ENCODE results near the gene DNAH1. TPM values are rescaled to one million over a fixed set of nuclear protein-coding genes. Genes with fewer than 3 reads are reported as not detected.

DNAH1 gene
- total and polyA plus RNA-seq, 2 donors from 2014 or later, result 1.7 to 12.1 TPM

DNA sequence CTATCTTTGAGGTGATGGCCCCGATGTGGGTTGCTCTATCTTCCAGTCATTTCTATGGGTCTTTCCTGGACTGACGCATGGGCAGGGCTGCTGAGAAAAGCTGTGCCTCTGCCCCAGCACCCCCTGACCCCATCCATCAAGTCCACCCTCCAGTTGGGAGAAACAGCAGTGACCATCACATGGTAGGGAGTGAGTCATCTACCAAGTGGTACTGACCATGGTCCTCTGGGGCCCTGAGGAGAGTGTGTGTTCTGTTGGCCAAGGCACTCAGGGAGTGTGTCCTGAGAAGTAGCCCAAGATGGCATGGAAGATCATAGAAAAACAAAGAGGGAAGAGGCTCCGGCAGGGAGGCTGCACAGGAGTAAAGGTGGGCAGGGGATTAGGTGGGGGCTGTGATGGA lies 1.6 kb upstream of the DNAH1 start:
- FAIRE-seq (no peak), DNase-seq (no peak)
- Histone ChIP-seq H3K9ac (ENCODE audit: low read length in 3 of 3) (no peak overlapping the region), H3K27me3 (ENCODE audit: control insufficient read depth, insufficient read depth, low read length) (no peaks in the 10 kb centered on the region), H3K4me3 (ENCODE audit: low read length in 3 of 3) (no peak overlapping the region), H3K9me3 (ENCODE audit: control insufficient read depth in 2 of 3, insufficient read depth in 1 of 3, low read length in 3 of 3) (no peaks in the 10 kb centered on the region), H3K4me1 (ENCODE audit: control insufficient read depth in 2 of 3, insufficient read depth in 2 of 3, low read depth in 1 of 3, low read length in 3 of 3) (no peaks in the 10 kb centered on the region), H3K27ac (ENCODE audit: low read depth in 2 of 2, low read length in 2 of 2) (no peak overlapping the region), H3K36me3 (ENCODE audit: control insufficient read depth in 2 of 3, insufficient read depth in 3 of 3, low read length in 3 of 3) (peaks cover 0 to 5% (median 0%) of the 10 kb centered on the region in 3 donors)
- TF ChIP-seq, protein P1, sequence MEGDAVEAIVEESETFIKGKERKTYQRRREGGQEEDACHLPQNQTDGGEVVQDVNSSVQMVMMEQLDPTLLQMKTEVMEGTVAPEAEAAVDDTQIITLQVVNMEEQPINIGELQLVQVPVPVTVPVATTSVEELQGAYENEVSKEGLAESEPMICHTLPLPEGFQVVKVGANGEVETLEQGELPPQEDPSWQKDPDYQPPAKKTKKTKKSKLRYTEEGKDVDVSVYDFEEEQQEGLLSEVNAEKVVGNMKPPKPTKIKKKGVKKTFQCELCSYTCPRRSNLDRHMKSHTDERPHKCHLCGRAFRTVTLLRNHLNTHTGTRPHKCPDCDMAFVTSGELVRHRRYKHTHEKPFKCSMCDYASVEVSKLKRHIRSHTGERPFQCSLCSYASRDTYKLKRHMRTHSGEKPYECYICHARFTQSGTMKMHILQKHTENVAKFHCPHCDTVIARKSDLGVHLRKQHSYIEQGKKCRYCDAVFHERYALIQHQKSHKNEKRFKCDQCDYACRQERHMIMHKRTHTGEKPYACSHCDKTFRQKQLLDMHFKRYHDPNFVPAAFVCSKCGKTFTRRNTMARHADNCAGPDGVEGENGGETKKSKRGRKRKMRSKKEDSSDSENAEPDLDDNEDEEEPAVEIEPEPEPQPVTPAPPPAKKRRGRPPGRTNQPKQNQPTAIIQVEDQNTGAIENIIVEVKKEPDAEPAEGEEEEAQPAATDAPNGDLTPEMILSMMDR (IDR thresholded peaks at IDR 0.05; ENCODE audit: borderline replicate concordance, extremely low read depth, insufficient read depth), result no peak
- intact Hi-C loops (cut with DNase I), result no loop called here

GRCh38 chr3:52315006-52315405 lies 1.1 kb upstream of the DNAH1 start:
- intact Hi-C loops (cut with DNase I), result no loop called here
- H3K36me3 ChIP-seq (ENCODE audit: control insufficient read depth in 2 of 3, insufficient read depth in 3 of 3, low read length in 3 of 3), result peaks cover 0 to 2% (median 0%) of the 10 kb centered on the region in 3 donors
- no peak overlapping the region for H3K27ac ChIP-seq (ENCODE audit: low read depth in 2 of 2, low read length in 2 of 2)
- no peaks in the 10 kb centered on the region for H3K9me3 ChIP-seq (ENCODE audit: control insufficient read depth in 2 of 3, insufficient read depth in 1 of 3, low read length in 3 of 3)
- no peaks in the 10 kb centered on the region for H3K4me1 ChIP-seq (ENCODE audit: control insufficient read depth in 2 of 3, insufficient read depth in 2 of 3, low read depth in 1 of 3, low read length in 3 of 3)
- H3K27me3 ChIP-seq (ENCODE audit: control insufficient read depth, insufficient read depth, low read length), result no peaks in the 10 kb centered on the region
- TF ChIP-seq, protein P1 (IDR thresholded peaks at IDR 0.05; ENCODE audit: borderline replicate concordance, extremely low read depth, insufficient read depth), result no peak
- H3K9ac ChIP-seq (ENCODE audit: low read length in 3 of 3), result no peak overlapping the region
- peak in 1 of 5 donors; percentile 61 for DNase-seq
- no peak overlapping the region for H3K4me3 ChIP-seq (ENCODE audit: low read length in 3 of 3)
- FAIRE-seq, result no peak

GRCh38 chr3:52317208-52318000 lies 1.3 kb downstream of the DNAH1 start:
- peak overlapping the region; percentile 46 to 67 (median 64) for H3K4me3 ChIP-seq (ENCODE audit: low read length in 3 of 3)
- peak overlapping the region in 2 of 3 donors; percentile 21 to 46 for H3K9ac ChIP-seq (ENCODE audit: low read length in 3 of 3)
- H3K36me3 ChIP-seq (ENCODE audit: control insufficient read depth in 2 of 3, insufficient read depth in 3 of 3, low read length in 3 of 3), result peaks cover 0 to 2% (median 0%) of the 10 kb centered on the region in 3 donors
- intact Hi-C loops (cut with DNase I), result no loop called here
- no peaks in the 10 kb centered on the region for H3K4me1 ChIP-seq (ENCODE audit: control insufficient read depth in 2 of 3, insufficient read depth in 2 of 3, low read depth in 1 of 3, low read length in 3 of 3)
- H3K9me3 ChIP-seq (ENCODE audit: control insufficient read depth in 2 of 3, insufficient read depth in 1 of 3, low read length in 3 of 3), result no peaks in the 10 kb centered on the region
- TF ChIP-seq, protein P1 (IDR thresholded peaks at IDR 0.05; ENCODE audit: borderline replicate concordance, extremely low read depth, insufficient read depth), result no peak
- no peaks in the 10 kb centered on the region for H3K27me3 ChIP-seq (ENCODE audit: control insufficient read depth, insufficient read depth, low read length)
- no peak for FAIRE-seq
- H3K27ac ChIP-seq (ENCODE audit: low read depth in 2 of 2, low read length in 2 of 2), result no peak overlapping the region
- DNase-seq, result peak; percentile 82 to 89 (median 88)
